SJCRH30 (cell line): Measurements from ENCODE around the gene TANC1. TPM values are rescaled to one million over a fixed set of nuclear protein-coding genes. Genes with fewer than 3 reads are reported as not detected.

Experiments used
- DNase-seq, 2 experiments: peaks; one replicate each; pipeline ENCODE4 v3.0.0-alpha.2; 2015 to 2020
- H3K27ac ChIP-seq: fragments of 250-450 bp; sonication (Bioruptor Pico); 2 replicates; pipeline ENCODE4 v1.5.1; 2020; ENCODE audit warnings: mild to moderate bottlenecking, moderate library complexity
- H3K27me3 ChIP-seq: fragments of 250-450 bp; sonication (Bioruptor Pico); 2 replicates; pipeline ENCODE4 v1.5.1; 2020; ENCODE audit warnings: mild to moderate bottlenecking, moderate library complexity
- H3K36me3 ChIP-seq: fragments of 250-450 bp; sonication (Bioruptor Pico); 2 replicates; pipeline ENCODE4 v1.5.1; 2020; ENCODE audit warnings: mild to moderate bottlenecking, moderate library complexity
- H3K4me1 ChIP-seq: fragments of 250-450 bp; sonication (Bioruptor Pico); 2 replicates; pipeline ENCODE4 v1.5.1; 2020; ENCODE audit warnings: mild to moderate bottlenecking, moderate library complexity
- H3K4me3 ChIP-seq: fragments of 250-450 bp; sonication (Bioruptor Pico); 2 replicates; pipeline ENCODE4 v1.5.1; 2020; ENCODE audit warnings: mild to moderate bottlenecking, moderate library complexity
- H3K9me3 ChIP-seq: fragments of 250-450 bp; sonication (Bioruptor Pico); replicated peaks from 2 replicates; pipeline ENCODE4 v1.5.1; 2020; ENCODE audit warnings: mild to moderate bottlenecking, moderate library complexity
- total RNA-seq: library from RNA; depleted of rRNA; stranded (reverse); fragments of >200 nt; shearing (Covaris generic); gene quantifications from 2 replicates; pipeline ENCODE4 v1.2.3, GENCODE V29; 2014

The TANC1 gene
- total RNA-seq, 1 experiment from 2014 or later = 15.1 TPM

- no peak overlapping the region for H3K27ac ChIP-seq
- H3K4me1 ChIP-seq = no peaks in the 10 kb centered on the region
- no peak overlapping the region for H3K4me3 ChIP-seq
- H3K9me3 ChIP-seq = 0 out of 2 replicates have a peak, but pooled peaks cover 4% of the 10 kb centered on the region
- no peaks in the 10 kb centered on the region for H3K36me3 ChIP-seq
- DNase-seq = no peak
- H3K27me3 ChIP-seq = no peaks in the 10 kb centered on the region
Observed at GRCh38 chr2:159043710-159044109, 75.3 kb downstream of the TANC1 start.

DNA sequence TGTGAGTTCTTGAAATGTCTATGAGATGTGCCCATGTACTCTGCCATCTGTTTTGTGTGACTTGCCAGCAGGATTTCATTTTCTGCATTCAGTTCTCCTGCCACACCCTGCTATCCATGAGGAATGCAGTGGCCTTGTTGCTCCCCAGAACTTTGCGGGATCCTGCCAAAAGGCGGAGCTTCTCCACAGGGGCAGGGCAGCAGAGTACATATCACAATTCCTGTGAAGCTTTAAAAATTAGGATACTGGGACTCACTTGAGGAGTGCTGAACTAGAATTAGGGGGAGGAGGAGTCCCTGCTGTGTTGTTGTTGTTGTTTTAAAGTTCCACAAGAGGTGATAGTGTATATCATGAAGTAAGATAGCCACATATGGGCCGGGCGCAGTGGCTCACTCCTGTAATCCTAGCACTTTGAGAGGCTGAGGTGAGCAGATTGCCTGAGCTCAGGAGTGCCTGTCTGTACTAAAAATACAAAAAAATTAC is 76.4 kb downstream of the TANC1 start:
- no peaks in the 10 kb centered on the region for H3K27me3 ChIP-seq
- 0 out of 2 replicates have a peak, but pooled peaks cover 4% of the 10 kb centered on the region for H3K9me3 ChIP-seq
- no peaks in the 10 kb centered on the region for H3K36me3 ChIP-seq
- H3K4me3 ChIP-seq = no peak overlapping the region
- no peaks in the 10 kb centered on the region for H3K4me1 ChIP-seq
- DNase-seq = no peak
- H3K27ac ChIP-seq = no peak overlapping the region

DNA sequence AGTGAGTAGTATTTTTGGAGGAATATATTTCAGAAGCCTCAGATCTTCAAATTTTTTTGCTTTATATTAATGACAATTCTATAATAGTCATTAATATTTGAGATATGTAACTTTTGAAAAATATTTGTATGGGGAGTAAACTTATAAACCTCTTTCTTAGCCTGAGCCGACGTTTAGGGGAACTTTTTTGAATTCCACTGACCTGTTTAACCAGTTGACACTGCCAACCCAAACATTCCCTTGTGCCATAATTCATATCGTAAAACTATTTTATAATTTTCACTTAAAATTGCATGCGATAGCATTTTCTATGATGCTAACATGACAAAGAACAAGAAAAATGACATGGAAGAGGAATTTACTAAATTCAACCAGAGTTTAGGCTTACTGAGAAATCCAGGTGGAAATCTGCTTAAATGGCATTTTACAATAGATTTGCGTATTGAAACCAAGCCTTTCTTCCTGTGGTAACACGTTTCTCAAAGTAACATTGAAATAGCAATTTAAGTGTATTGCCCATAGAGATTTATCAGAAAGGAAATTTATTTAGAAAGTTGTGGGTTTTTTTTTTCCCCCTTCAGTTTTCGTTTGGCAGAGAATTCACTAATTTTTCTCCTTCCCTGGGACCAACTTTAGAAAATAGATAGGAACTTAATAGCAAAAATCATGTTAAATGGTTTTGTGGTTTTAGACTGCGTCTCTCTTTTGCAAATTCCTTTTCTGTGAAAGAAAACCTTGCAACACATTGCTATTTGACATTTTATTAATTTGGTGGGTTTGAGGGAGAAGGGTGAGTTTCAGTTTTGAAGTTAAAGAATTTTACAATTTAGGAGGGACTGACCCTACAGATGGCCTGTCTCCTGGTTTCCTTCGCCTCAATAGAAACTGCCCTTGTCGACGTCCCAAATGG is 77.4 kb downstream of the TANC1 start:
- Histone ChIP-seq H3K4me3 (no peak overlapping the region), H3K27ac (no peak overlapping the region), H3K36me3 (no peaks in the 10 kb centered on the region), H3K9me3 (0 out of 2 replicates have a peak, but pooled peaks cover 4% of the 10 kb centered on the region), H3K4me1 (no peaks in the 10 kb centered on the region; the same call in 1 of the 2 replicates), H3K27me3 (no peaks in the 10 kb centered on the region)
- DNase-seq = no peak

DNA sequence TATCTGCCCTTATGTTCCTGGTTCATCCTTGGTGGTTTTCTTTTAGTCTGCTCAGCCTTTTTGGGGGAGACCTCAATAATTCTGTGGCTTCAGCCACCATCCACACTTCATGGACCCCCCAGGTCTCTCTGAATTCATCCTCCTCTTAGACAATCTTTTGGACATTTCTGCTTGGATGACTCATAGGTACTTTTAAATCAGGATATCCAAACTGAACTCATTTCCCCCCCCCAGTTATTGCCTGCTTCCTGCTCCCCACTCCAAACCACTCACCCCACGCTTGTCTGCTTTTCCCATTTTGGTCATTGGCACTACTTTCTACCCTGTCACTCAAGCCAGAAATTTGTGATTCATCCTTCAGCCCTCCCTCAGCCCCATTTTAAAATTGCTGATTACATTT is 78.5 kb downstream of the TANC1 start:
- no peak overlapping the region for H3K4me3 ChIP-seq
- no peaks in the 10 kb centered on the region for H3K27me3 ChIP-seq
- H3K36me3 ChIP-seq = no peaks in the 10 kb centered on the region
- DNase-seq = no peak
- no peak overlapping the region for H3K27ac ChIP-seq
- 0 out of 2 replicates have a peak, but pooled peaks cover under 1% of the 10 kb centered on the region for H3K9me3 ChIP-seq
- peaks cover 9% of the 10 kb centered on the region; the same call in 1 of the 2 replicates for H3K4me1 ChIP-seq

DNA sequence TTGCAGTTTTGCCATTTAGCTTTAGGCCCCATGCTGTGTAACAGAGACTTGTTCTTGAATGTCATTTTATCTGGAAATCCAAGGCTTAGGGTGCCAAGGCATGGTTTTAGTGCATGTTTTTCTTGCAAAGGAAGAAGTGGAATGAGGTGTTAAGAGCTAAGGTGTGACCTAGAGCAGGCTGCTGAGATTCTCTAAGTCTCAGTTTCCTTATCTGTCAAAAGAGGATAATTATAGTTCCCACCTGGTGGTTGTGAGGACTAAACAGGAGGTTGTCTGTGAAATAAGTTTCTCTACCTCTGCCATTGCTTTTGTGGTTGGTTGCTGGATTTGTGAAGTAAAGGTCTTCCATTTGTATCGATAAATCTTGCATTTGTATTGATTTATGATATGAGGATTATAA is 82.0 kb downstream of the TANC1 start:
- Histone ChIP-seq H3K4me3 (no peak overlapping the region), H3K27me3 (no peaks in the 10 kb centered on the region), H3K36me3 (no peaks in the 10 kb centered on the region), H3K4me1 (peaks cover 17% of the 10 kb centered on the region; the same call in 1 of the 2 replicates), H3K9me3 (no peaks in the 10 kb centered on the region), H3K27ac (no peak overlapping the region)
- DNase-seq = no peak

DNA sequence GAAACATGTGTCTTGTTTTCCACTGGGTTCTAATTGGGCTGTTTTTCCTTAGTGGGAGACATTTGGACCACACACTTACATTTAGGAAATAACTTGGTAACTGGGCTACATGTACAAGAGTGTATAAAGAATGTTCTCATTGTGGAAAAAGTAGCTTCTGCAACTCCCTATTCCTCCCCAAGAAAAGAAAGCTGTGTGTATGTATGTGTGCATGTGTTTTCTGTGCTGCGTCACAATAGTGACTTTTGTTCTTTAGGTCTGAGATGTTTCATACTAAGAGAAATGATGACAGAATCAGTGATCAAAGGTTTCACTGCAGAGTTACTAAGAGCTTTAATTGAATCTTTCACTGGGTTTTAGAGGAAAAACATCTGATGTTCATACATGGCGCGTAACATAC is 82.7 kb downstream of the TANC1 start:
- no peak for DNase-seq
- no peaks in the 10 kb centered on the region for H3K36me3 ChIP-seq
- no peak overlapping the region for H3K4me3 ChIP-seq
- no peak overlapping the region for H3K27ac ChIP-seq
- H3K4me1 ChIP-seq = peaks cover 17% of the 10 kb centered on the region; the same call in 1 of the 2 replicates
- H3K9me3 ChIP-seq = no peaks in the 10 kb centered on the region
- H3K27me3 ChIP-seq = no peaks in the 10 kb centered on the region

- no peaks in the 10 kb centered on the region for H3K27me3 ChIP-seq
- H3K9me3 ChIP-seq = no peaks in the 10 kb centered on the region
- no peak overlapping the region for H3K4me3 ChIP-seq
- H3K27ac ChIP-seq = peak overlapping the region; percentile 13; the same call in 1 of the 2 replicates
- H3K4me1 ChIP-seq = peaks cover 17% of the 10 kb centered on the region; the same call in 1 of the 2 replicates
- no peaks in the 10 kb centered on the region for H3K36me3 ChIP-seq
- peak in 1 of 2 experiments; percentile 57 for DNase-seq
Observed at GRCh38 chr2:159051661-159052060, 83.2 kb downstream of the TANC1 start.

- Histone ChIP-seq H3K4me3 (no peak overlapping the region), H3K4me1 (peaks cover 17% of the 10 kb centered on the region; the same call in 1 of the 2 replicates), H3K27me3 (no peaks in the 10 kb centered on the region), H3K9me3 (no peaks in the 10 kb centered on the region), H3K27ac (peak overlapping the region; percentile 13; the same call in 1 of the 2 replicates), H3K36me3 (no peaks in the 10 kb centered on the region)
- DNase-seq = no peak
Observed at GRCh38 chr2:159052157-159052601, 83.7 kb downstream of the TANC1 start.

- no peak overlapping the region for H3K4me3 ChIP-seq
- H3K27ac ChIP-seq = no peak overlapping the region
Observed at GRCh38 chr2:159053161-159054031, 85.0 kb downstream of the TANC1 start.

DNA sequence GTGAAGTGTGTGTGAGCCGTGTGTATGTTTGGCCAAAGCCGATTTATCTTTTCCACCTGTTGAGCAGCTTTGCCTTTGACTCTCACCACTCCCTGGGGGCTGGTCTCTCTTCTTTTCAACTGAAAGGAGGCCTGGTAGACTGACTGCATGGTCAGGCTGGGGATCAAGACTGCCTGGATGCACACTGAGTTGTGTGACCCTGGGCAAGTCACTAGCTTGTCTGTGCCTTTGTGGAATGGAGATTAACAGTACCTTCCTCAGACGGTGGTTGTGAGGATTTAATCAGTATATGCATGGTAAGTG is 85.5 kb downstream of the TANC1 start:
- Histone ChIP-seq H3K9me3 (no peaks in the 10 kb centered on the region), H3K4me1 (peaks cover 17% of the 10 kb centered on the region; the same call in 1 of the 2 replicates), H3K36me3 (no peaks in the 10 kb centered on the region), H3K4me3 (no peak overlapping the region), H3K27me3 (no peaks in the 10 kb centered on the region), H3K27ac (no peak overlapping the region)
- peak in 1 of 2 experiments; percentile 27 for DNase-seq

More at GRCh38 chr2:159053161-159054031, 85.0 kb downstream of the TANC1 start:
- no peaks in the 10 kb centered on the region for H3K27me3 ChIP-seq
- H3K4me1 ChIP-seq = peaks cover 17% of the 10 kb centered on the region; the same call in 1 of the 2 replicates
- no peaks in the 10 kb centered on the region for H3K36me3 ChIP-seq
- no peaks in the 10 kb centered on the region for H3K9me3 ChIP-seq
- DNase-seq = no peak

- Histone ChIP-seq H3K4me3 (no peak overlapping the region), H3K4me1 (peaks cover 17% of the 10 kb centered on the region; the same call in 1 of the 2 replicates), H3K27ac (no peak overlapping the region), H3K9me3 (no peaks in the 10 kb centered on the region), H3K36me3 (no peaks in the 10 kb centered on the region), H3K27me3 (no peaks in the 10 kb centered on the region)
- no peak for DNase-seq
Observed at GRCh38 chr2:159054985-159055384, 86.5 kb downstream of the TANC1 start.

GRCh38 chr2:159060518-159060917 is 92.1 kb downstream of the TANC1 start:
- Histone ChIP-seq H3K4me3 (no peak overlapping the region), H3K9me3 (no peaks in the 10 kb centered on the region; the same call in 1 of the 2 replicates), H3K36me3 (no peaks in the 10 kb centered on the region), H3K27ac (no peak overlapping the region), H3K4me1 (peaks cover 18% of the 10 kb centered on the region), H3K27me3 (no peaks in the 10 kb centered on the region)
- DNase-seq = no peak

- DNase-seq = no peak
- Histone ChIP-seq H3K4me1 (peaks cover 32% of the 10 kb centered on the region), H3K9me3 (no peaks in the 10 kb centered on the region; the same call in 1 of the 2 replicates), H3K27ac (no peak overlapping the region), H3K36me3 (no peaks in the 10 kb centered on the region), H3K4me3 (no peak overlapping the region), H3K27me3 (no peaks in the 10 kb centered on the region)
Observed at GRCh38 chr2:159063677-159064076, 95.2 kb downstream of the TANC1 start.

- H3K4me1 ChIP-seq = peaks cover 32% of the 10 kb centered on the region
- DNase-seq = peak in 1 of 2 experiments; percentile 62
- no peak overlapping the region for H3K27ac ChIP-seq
- no peaks in the 10 kb centered on the region for H3K36me3 ChIP-seq
- H3K9me3 ChIP-seq = no peaks in the 10 kb centered on the region; the same call in 1 of the 2 replicates
- H3K4me3 ChIP-seq = no peak overlapping the region
- no peaks in the 10 kb centered on the region for H3K27me3 ChIP-seq
Observed at GRCh38 chr2:159064446-159065301, 96.2 kb downstream of the TANC1 start.
